Activated T-helper 2 cell treated with anti-CD3 and anti-CD28 coated beads, Interferon-gamma antibody, Interleukin-2, Interleukin-4, amounts not matched to agents 10 μg/mL and 5 μg/mL and 100 μg/mL, durations not matched to agents 14 hours and 24 hours and 36 hours (primary cell): ENCODE data around the gene KIF23. TPM values are rescaled to one million over a fixed set of nuclear protein-coding genes. Genes with fewer than 3 reads are reported as not detected.

ENCODE experiments used
- DNase-seq: peaks from one replicate; pipeline ENCODE4 v3.0.0; 2021; ENCODE audit warnings: low spot score
- H3K27ac Mint-ChIP-seq: one replicate; pipeline ENCODE4 v1.8.0; 2021; ENCODE audit warnings: mixed read lengths
- H3K27me3 Mint-ChIP-seq: one replicate; pipeline ENCODE4 v1.8.0; 2021; ENCODE audit warnings: low read depth, mixed read lengths
- H3K36me3 Mint-ChIP-seq: one replicate; pipeline ENCODE4 v1.8.0; 2021; ENCODE audit warnings: low read depth, mixed read lengths
- H3K4me1 Mint-ChIP-seq: one replicate; pipeline ENCODE4 v1.8.0; 2021; ENCODE audit warnings: low read depth, mixed read lengths
- H3K4me3 Mint-ChIP-seq: one replicate; pipeline ENCODE4 v1.8.0; 2021; ENCODE audit warnings: low read depth, mild to moderate bottlenecking, moderate library complexity, mixed read lengths
- H3K9me3 Mint-ChIP-seq: one replicate; pipeline ENCODE4 v1.8.0; 2021; ENCODE audit warnings: mixed read lengths
- intact Hi-C: fragments of 100-400 bp; cut with micrococcal nuclease; formaldehyde crosslinking; loops from one replicate; pipeline ENCODE4 v1.15.1; 2023
- total RNA-seq: library from RNA; stranded (reverse); gene quantifications from 2 replicates; pipeline ENCODE4 v1.2.3, GENCODE V29; 2022

The KIF23 gene
- total RNA-seq, 1 donor from 2014 or later: 44.5 TPM

GRCh38 chr15:69497076-69497475 is 82.9 kb downstream of the KIF23 start:
- intact Hi-C loops: no loop called here
- no peak for DNase-seq
- H3K9me3 Mint-ChIP-seq: no peaks in the 10 kb centered on the region
- H3K4me1 Mint-ChIP-seq: peaks cover 7% of the 10 kb centered on the region
- H3K27ac Mint-ChIP-seq: no peak overlapping the region
- H3K36me3 Mint-ChIP-seq: no peaks in the 10 kb centered on the region
- H3K4me3 Mint-ChIP-seq: no peak overlapping the region
- no peaks in the 10 kb centered on the region for H3K27me3 Mint-ChIP-seq

- no peak for DNase-seq
- no peaks in the 10 kb centered on the region for H3K27me3 Mint-ChIP-seq
- intact Hi-C loops: no loop called here
- no peak overlapping the region for H3K4me3 Mint-ChIP-seq
- H3K4me1 Mint-ChIP-seq: peaks cover 7% of the 10 kb centered on the region
- no peak overlapping the region for H3K27ac Mint-ChIP-seq
- H3K9me3 Mint-ChIP-seq: no peaks in the 10 kb centered on the region
- H3K36me3 Mint-ChIP-seq: no peaks in the 10 kb centered on the region
Observed at GRCh38 chr15:69497667-69498066, 83.5 kb downstream of the KIF23 start.

Other genes with a start within 250 kb of the KIF23 start
- not detected in 2 replicates for gene PAQR5, start 115.4 kb upstream of the KIF23 start, total RNA-seq
- 1,844 and 1,891 TPM in 2 replicates for gene RPLP1, start 38.5 kb downstream of the KIF23 start, total RNA-seq